Nephron (organoid): ENCODE results near the gene TSPAN17.

Source experiments
- H3K27ac Mint-ChIP-seq, 3 experiments: 2 replicates each; pipeline ENCODE4 v1.8.0; 2020; ENCODE audit warnings: mixed read lengths in 3 of 3, mild to moderate bottlenecking in 2 of 3, moderate library complexity in 1 of 3
- H3K27me3 Mint-ChIP-seq: 2 replicates; pipeline ENCODE4 v1.8.0; 2021; ENCODE audit warnings: low read depth, mild to moderate bottlenecking, moderate library complexity, mixed read lengths
- H3K36me3 Mint-ChIP-seq: 2 replicates; pipeline ENCODE4 v1.8.0; 2020; ENCODE audit warnings: low read depth, mixed read lengths
- H3K4me1 Mint-ChIP-seq: 2 replicates; pipeline ENCODE4 v1.8.0; 2020; ENCODE audit warnings: mixed read lengths
- H3K4me3 Mint-ChIP-seq, 3 experiments: 2 replicates each; pipeline ENCODE4 v1.8.0; 2020; ENCODE audit warnings: mild to moderate bottlenecking in 3 of 3, mixed read lengths in 3 of 3, moderate library complexity in 2 of 3
- H3K9me3 Mint-ChIP-seq: 2 replicates; pipeline ENCODE4 v1.8.0; 2020; ENCODE audit warnings: mixed read lengths
- CTCF ChIP-seq, 3 experiments: fragments of 200-600 bp; sonication (generic); IDR thresholded peaks; one replicate each; pipeline ENCODE4 v1.5.0; 2021; ENCODE audit warnings: antibody characterized with exemption in 3 of 3; ENCODE audit not compliant: unreplicated experiment in 3 of 3

Gene TSPAN17

GRCh38 chr5:176687247-176687646 lies 40.0 kb downstream of the TSPAN17 start:
- no peak overlapping the region for H3K27ac Mint-ChIP-seq

GRCh38 chr5:176687881-176688280 lies 40.6 kb downstream of the TSPAN17 start:
- peaks cover 4% of the 10 kb centered on the region for H3K36me3 Mint-ChIP-seq
- H3K4me3 Mint-ChIP-seq, result no peak overlapping the region
- peaks cover 56% of the 10 kb centered on the region for H3K27me3 Mint-ChIP-seq
- no peak overlapping the region for H3K27ac Mint-ChIP-seq
- H3K4me1 Mint-ChIP-seq, result peaks cover 7% of the 10 kb centered on the region
- TF ChIP-seq CTCF (IDR thresholded peaks at IDR 0.05; ENCODE audit: unreplicated experiment in 3 of 3), result no peak
- H3K9me3 Mint-ChIP-seq, result peaks cover 11% of the 10 kb centered on the region

More at GRCh38 chr5:176687247-176687646, 40.0 kb downstream of the TSPAN17 start:
- no peak for TF ChIP-seq CTCF (IDR thresholded peaks at IDR 0.05; ENCODE audit: unreplicated experiment in 3 of 3)
- peaks cover 2% of the 10 kb centered on the region for H3K4me1 Mint-ChIP-seq
- H3K9me3 Mint-ChIP-seq, result peaks cover 11% of the 10 kb centered on the region
- peaks cover 4% of the 10 kb centered on the region for H3K36me3 Mint-ChIP-seq
- H3K4me3 Mint-ChIP-seq, result no peak overlapping the region
- peaks cover 56% of the 10 kb centered on the region for H3K27me3 Mint-ChIP-seq

- Mint-ChIP-seq H3K4me1 (peaks cover 18% of the 10 kb centered on the region), H3K9me3 (peaks cover 1% of the 10 kb centered on the region), H3K27me3 (peaks cover 59% of the 10 kb centered on the region), H3K4me3 (no peak overlapping the region), H3K27ac (no peak overlapping the region), H3K36me3 (no peaks in the 10 kb centered on the region)
- no peak for TF ChIP-seq CTCF (IDR thresholded peaks at IDR 0.05; ENCODE audit: unreplicated experiment in 3 of 3)
These were observed 43.6 kb downstream of the TSPAN17 start for GRCh38 chr5:176690911-176691310.

- Mint-ChIP-seq H3K4me3 (no peak overlapping the region), H3K4me1 (peaks cover 18% of the 10 kb centered on the region), H3K36me3 (no peaks in the 10 kb centered on the region), H3K9me3 (no peaks in the 10 kb centered on the region), H3K27me3 (peaks cover 63% of the 10 kb centered on the region), H3K27ac (no peak overlapping the region)
- no peak for TF ChIP-seq CTCF (IDR thresholded peaks at IDR 0.05; ENCODE audit: unreplicated experiment in 3 of 3)
These were observed 44.2 kb downstream of the TSPAN17 start for GRCh38 chr5:176691524-176691923.

GRCh38 chr5:176692326-176692725 lies 45.0 kb downstream of the TSPAN17 start:
- peaks cover 18% of the 10 kb centered on the region for H3K4me1 Mint-ChIP-seq
- no peaks in the 10 kb centered on the region for H3K36me3 Mint-ChIP-seq
- peaks cover 71% of the 10 kb centered on the region for H3K27me3 Mint-ChIP-seq
- peak overlapping the region in 1 of 3 experiments; percentile 3 for H3K27ac Mint-ChIP-seq
- no peak for TF ChIP-seq CTCF (IDR thresholded peaks at IDR 0.05; ENCODE audit: unreplicated experiment in 3 of 3)
- no peak overlapping the region for H3K4me3 Mint-ChIP-seq
- H3K9me3 Mint-ChIP-seq, result no peaks in the 10 kb centered on the region

- TF ChIP-seq CTCF (IDR thresholded peaks at IDR 0.05; ENCODE audit: unreplicated experiment in 3 of 3), result no peak
- H3K27me3 Mint-ChIP-seq, result peaks cover 74% of the 10 kb centered on the region
- peak overlapping the region in 1 of 3 experiments; percentile 69 for H3K27ac Mint-ChIP-seq
- peak overlapping the region in 1 of 3 experiments; percentile 24 for H3K4me3 Mint-ChIP-seq
- no peaks in the 10 kb centered on the region for H3K36me3 Mint-ChIP-seq
- H3K4me1 Mint-ChIP-seq, result peaks cover 23% of the 10 kb centered on the region
- no peaks in the 10 kb centered on the region for H3K9me3 Mint-ChIP-seq
These were observed 45.7 kb downstream of the TSPAN17 start for GRCh38 chr5:176692839-176693476.
